Trophoblast cell (in vitro differentiated cells and primary cell): ENCODE results near the gene ANKMY1.

Experiments used
- DNase-seq, 2 donors: peaks; one replicate each; pipeline ENCODE4 v3.0.0-alpha.2; 2016
- H2AFZ ChIP-seq: 2 replicates; pipeline ENCODE4 v1.6.1; 2013; ENCODE audit warnings: low read length, moderate library complexity, mild to moderate bottlenecking; ENCODE audit not compliant: insufficient read depth, poor library complexity
- H2AK5ac ChIP-seq: 2 replicates; pipeline ENCODE4 v1.6.1; 2013; ENCODE audit warnings: mild to moderate bottlenecking, low read length
- H2BK120ac ChIP-seq: 2 replicates; pipeline ENCODE4 v1.6.1; 2013; ENCODE audit warnings: low read length, mild to moderate bottlenecking, moderate library complexity; ENCODE audit not compliant: insufficient read depth, poor library complexity
- H2BK12ac ChIP-seq: 2 replicates; pipeline ENCODE4 v1.6.1; 2013; ENCODE audit warnings: mild to moderate bottlenecking, low read length, moderate library complexity
- H2BK5ac ChIP-seq: 2 replicates; pipeline ENCODE4 v1.6.1; 2013; ENCODE audit warnings: low read length, low read depth, moderate library complexity, mild to moderate bottlenecking; ENCODE audit not compliant: poor library complexity
- H3K14ac ChIP-seq: 2 replicates; pipeline ENCODE4 v1.6.1; 2013; ENCODE audit warnings: mild to moderate bottlenecking, low read length
- H3K18ac ChIP-seq: 2 replicates; pipeline ENCODE4 v1.6.1; 2013; ENCODE audit warnings: mild to moderate bottlenecking, low read length
- H3K23ac ChIP-seq: 2 replicates; pipeline ENCODE4 v1.6.1; 2013; ENCODE audit warnings: low read length
- H3K27ac ChIP-seq: 2 replicates; pipeline ENCODE4 v1.5.1; 2013; ENCODE audit warnings: low read depth, mild to moderate bottlenecking, inconsistent platforms, low read length, moderate library complexity
- H3K27me3 ChIP-seq: 2 replicates; pipeline ENCODE4 v1.6.1; 2013; ENCODE audit warnings: inconsistent platforms, mild to moderate bottlenecking, low read length, moderate library complexity; ENCODE audit not compliant: insufficient read depth
- H3K36me3 ChIP-seq, 2 experiments: 1 replicate in 1 of 2; 2 replicates in 1 of 2; pipeline ENCODE4 v1.6.1; 2013; ENCODE audit warnings: low read length in 2 of 2, mild to moderate bottlenecking in 2 of 2, moderate library complexity in 1 of 2; ENCODE audit not compliant: insufficient read depth in 2 of 2, control insufficient read depth in 1 of 2
- H3K4ac ChIP-seq: 2 replicates; pipeline ENCODE4 v1.6.1; 2013; ENCODE audit warnings: low read depth, mild to moderate bottlenecking, low read length, moderate library complexity
- H3K4me1 ChIP-seq, 2 experiments: 1 replicate in 1 of 2; 2 replicates in 1 of 2; pipeline ENCODE4 v1.6.1; 2013; ENCODE audit warnings: low read length in 2 of 2, mild to moderate bottlenecking in 2 of 2, moderate library complexity in 1 of 2; ENCODE audit not compliant: insufficient read depth in 2 of 2, control insufficient read depth in 1 of 2
- H3K4me2 ChIP-seq: 2 replicates; pipeline ENCODE4 v1.6.1; 2013; ENCODE audit warnings: inconsistent platforms, mild to moderate bottlenecking, low read length, moderate library complexity
- H3K4me3 ChIP-seq: 2 replicates; pipeline ENCODE4 v1.5.1; 2013; ENCODE audit warnings: mild to moderate bottlenecking, low read depth, low read length, inconsistent platforms
- H3K79me1 ChIP-seq: one replicate; pipeline ENCODE4 v1.6.1; 2013; ENCODE audit warnings: low read length
- H3K79me2 ChIP-seq: 2 replicates; pipeline ENCODE4 v1.6.1; 2013; ENCODE audit warnings: low read length, mild to moderate bottlenecking; ENCODE audit not compliant: control insufficient read depth, insufficient read depth, poor library complexity
- H3K9ac ChIP-seq: 2 replicates; pipeline ENCODE4 v1.6.1; 2013; ENCODE audit warnings: mild to moderate bottlenecking, low read length
- H3K9me3 ChIP-seq: 2 replicates; pipeline ENCODE4 v1.6.1; 2013; ENCODE audit warnings: low read depth, mild to moderate bottlenecking, control low read depth, inconsistent platforms, low read length; ENCODE audit not compliant: insufficient read depth
- H4K12ac ChIP-seq: 2 replicates; pipeline ENCODE4 v1.6.1; 2013; ENCODE audit warnings: low read depth, mild to moderate bottlenecking, low read length, moderate library complexity
- H4K8ac ChIP-seq: 2 replicates; pipeline ENCODE4 v1.6.1; 2013; ENCODE audit warnings: low read depth, mild to moderate bottlenecking, low read length, moderate library complexity
- H4K91ac ChIP-seq: one replicate; pipeline ENCODE4 v1.6.1; 2013; ENCODE audit warnings: low read depth, mild to moderate bottlenecking, low read length, moderate library complexity
- WGBS: extraction: QIAGEN DNeasy Blood & Tissue Kit; methylation state at CpG from one replicate; pipeline ENCODE4 v1.1.7; 2013; ENCODE audit warnings: missing lambda C conversion rate; ENCODE audit not compliant: insufficient read length, insufficient coverage; ENCODE audit errors: extremely low coverage; 5-methylcytosine and 5-hydroxymethylcytosine counted together

Gene ANKMY1

DNA sequence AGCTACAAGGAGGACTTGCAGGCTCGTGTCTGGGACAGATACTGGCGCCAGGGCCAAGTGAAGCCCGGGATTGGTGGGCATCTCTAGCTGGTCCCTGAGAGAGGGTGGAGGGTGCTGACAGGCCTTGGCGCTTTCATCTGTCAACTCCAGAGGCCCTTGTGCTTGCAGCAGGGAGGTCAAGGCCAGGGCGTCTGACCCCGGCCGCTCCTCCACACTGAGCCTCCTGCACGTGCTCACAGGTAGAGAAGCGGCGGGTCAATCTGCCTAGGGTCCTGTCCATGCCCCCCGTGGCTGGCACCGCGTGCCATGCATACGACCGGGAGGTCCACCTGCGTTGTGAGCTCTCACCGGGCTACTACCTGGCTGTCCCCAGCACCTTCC is 38.3 kb upstream of the ANKMY1 start:
- no peak overlapping the region for H3K14ac ChIP-seq
- peaks cover 5% of the 10 kb centered on the region for H3K9me3 ChIP-seq
- DNase-seq = no peak
- no peak overlapping the region for H3K4ac ChIP-seq
- H2BK12ac ChIP-seq = no peak overlapping the region
- no peak overlapping the region for H3K18ac ChIP-seq
- H2BK5ac ChIP-seq = no peak overlapping the region
- H3K9ac ChIP-seq = no peak overlapping the region
- no peak overlapping the region for H2BK120ac ChIP-seq
- H3K36me3 ChIP-seq = peaks cover 41 to 46% of the 10 kb centered on the region in 2 experiments
- no peak overlapping the region for H3K4me2 ChIP-seq
- peak overlapping the region; percentile 30 for H3K4me3 ChIP-seq
- no peaks in the 10 kb centered on the region for H3K27me3 ChIP-seq
- no peak overlapping the region for H2AFZ ChIP-seq
- no peak overlapping the region for H2AK5ac ChIP-seq
- no peaks in the 10 kb centered on the region for H3K79me1 ChIP-seq
- H4K91ac ChIP-seq = no peak overlapping the region
- no peaks in the 10 kb centered on the region for H3K4me1 ChIP-seq
- no peak overlapping the region for H3K23ac ChIP-seq
- WGBS = no CpG with 5 or more reads among the region's 17 CpGs
- no peaks in the 10 kb centered on the region for H3K79me2 ChIP-seq
- no peak overlapping the region for H4K8ac ChIP-seq
- H4K12ac ChIP-seq = no peak overlapping the region
- H3K27ac ChIP-seq = no peak overlapping the region

DNA sequence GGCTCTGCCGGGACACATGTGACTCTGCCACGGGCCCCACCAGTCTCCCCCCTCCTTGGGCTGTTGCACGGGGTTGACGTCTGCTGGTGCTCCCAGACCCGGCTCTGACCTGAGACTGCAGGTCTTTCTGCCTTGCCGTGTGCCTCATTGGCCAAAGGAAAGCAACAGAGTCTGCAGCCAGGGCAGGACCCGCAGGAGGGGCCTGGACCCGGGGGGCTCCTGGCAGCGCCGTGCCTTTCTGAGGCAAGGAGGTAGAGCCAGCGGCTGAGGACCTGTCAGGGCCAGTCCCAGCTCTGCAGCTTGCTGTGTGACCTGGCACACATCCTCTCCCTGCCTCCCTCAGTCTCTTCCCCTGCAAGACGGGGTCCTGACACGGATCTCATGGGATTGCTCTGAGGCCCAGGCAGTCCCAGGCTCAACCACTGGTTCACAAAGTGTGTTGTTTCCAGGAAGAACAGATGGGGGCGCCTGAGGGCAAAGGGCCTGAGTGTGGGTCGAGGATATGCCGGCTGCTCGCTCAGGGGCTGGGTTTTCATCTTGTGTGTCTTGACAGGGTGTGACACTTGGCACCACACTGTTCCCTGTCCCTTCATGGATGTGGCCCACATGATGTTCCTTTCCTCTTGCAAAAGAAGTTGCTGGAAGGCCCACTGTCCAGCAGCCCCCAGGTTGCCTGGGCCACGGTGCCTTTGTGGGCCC is 37.7 kb upstream of the ANKMY1 start:
- Histone ChIP-seq H3K4me2 (no peak overlapping the region), H3K27me3 (no peaks in the 10 kb centered on the region), H3K18ac (no peak overlapping the region), H2BK12ac (no peak overlapping the region), H2BK120ac (no peak overlapping the region), H3K4ac (no peak overlapping the region), H3K23ac (no peak overlapping the region), H4K8ac (no peak overlapping the region), H3K14ac (no peak overlapping the region), H2BK5ac (no peak overlapping the region), H3K4me3 (no peak overlapping the region), H3K27ac (no peak overlapping the region), H3K9ac (no peak overlapping the region), H4K91ac (no peak overlapping the region), H3K79me2 (no peaks in the 10 kb centered on the region), H3K36me3 (peaks cover 46 to 51% of the 10 kb centered on the region in 2 experiments), H3K4me1 (no peaks in the 10 kb centered on the region), H3K79me1 (no peaks in the 10 kb centered on the region), H3K9me3 (peaks cover 5% of the 10 kb centered on the region), H2AFZ (no peak overlapping the region), H2AK5ac (no peak overlapping the region), H4K12ac (no peak overlapping the region)
- DNase-seq = peak in 1 of 2 donors; percentile 38
- WGBS = no CpG with 5 or more reads among the region's 18 CpGs

DNA sequence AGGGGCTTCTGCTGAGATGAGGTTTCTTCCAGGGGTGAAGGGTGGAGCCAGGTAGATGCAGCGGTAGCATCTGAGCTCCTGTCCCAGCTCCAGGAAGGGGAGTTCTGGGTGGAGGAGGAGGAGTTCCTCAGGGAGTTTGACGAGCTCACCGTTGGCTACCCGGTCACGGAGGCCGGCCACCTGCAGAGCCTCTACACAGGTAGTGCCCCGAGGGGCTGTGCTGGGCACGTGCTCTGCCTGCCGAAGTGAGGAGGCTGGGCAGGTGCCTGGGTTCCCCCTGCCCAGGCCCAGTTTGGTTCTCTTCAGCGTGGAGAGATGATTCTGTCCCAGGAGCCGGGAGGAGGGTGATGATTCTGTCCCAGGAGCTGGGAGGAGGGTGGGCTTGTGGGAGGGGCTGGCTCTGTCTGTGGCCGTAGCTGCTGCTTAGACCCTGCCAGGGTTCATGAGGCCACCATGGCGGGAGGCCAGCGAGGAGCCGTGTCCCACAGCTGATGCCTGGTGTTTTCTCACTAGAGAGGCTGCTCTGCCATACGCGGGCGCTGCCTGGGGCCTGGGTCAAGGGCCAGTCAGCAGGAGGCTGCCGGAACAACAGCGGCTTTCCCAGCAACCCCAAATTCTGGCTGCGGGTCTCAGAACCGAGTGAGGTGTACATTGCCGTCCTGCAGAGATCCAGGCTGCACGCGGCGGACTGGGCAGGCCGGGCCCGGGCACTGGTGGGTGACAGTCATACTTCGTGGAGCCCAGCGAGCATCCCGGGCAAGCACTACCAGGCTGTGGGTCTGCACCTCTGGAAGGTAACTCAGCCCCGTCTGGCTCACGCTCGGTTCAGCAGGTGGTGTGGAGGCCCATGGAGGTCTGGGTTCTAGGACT is 37.0 kb upstream of the ANKMY1 start:
- Histone ChIP-seq H3K23ac (no peak overlapping the region), H3K79me1 (no peaks in the 10 kb centered on the region), H3K4me2 (no peak overlapping the region), H3K14ac (no peak overlapping the region), H2AFZ (no peak overlapping the region), H2AK5ac (no peak overlapping the region), H3K4me3 (no peak overlapping the region), H4K12ac (no peak overlapping the region), H3K9me3 (peaks cover 5% of the 10 kb centered on the region), H4K91ac (no peak overlapping the region), H2BK120ac (no peak overlapping the region), H4K8ac (no peak overlapping the region), H3K4ac (no peak overlapping the region), H3K27ac (no peak overlapping the region), H3K36me3 (peaks cover 52 to 58% of the 10 kb centered on the region in 2 experiments), H3K18ac (no peak overlapping the region), H3K4me1 (no peaks in the 10 kb centered on the region), H3K27me3 (no peaks in the 10 kb centered on the region), H2BK12ac (no peak overlapping the region), H3K79me2 (no peaks in the 10 kb centered on the region), H3K9ac (no peak overlapping the region), H2BK5ac (no peak overlapping the region)
- no CpG with 5 or more reads among the region's 34 CpGs for WGBS
- no peak for DNase-seq

DNA sequence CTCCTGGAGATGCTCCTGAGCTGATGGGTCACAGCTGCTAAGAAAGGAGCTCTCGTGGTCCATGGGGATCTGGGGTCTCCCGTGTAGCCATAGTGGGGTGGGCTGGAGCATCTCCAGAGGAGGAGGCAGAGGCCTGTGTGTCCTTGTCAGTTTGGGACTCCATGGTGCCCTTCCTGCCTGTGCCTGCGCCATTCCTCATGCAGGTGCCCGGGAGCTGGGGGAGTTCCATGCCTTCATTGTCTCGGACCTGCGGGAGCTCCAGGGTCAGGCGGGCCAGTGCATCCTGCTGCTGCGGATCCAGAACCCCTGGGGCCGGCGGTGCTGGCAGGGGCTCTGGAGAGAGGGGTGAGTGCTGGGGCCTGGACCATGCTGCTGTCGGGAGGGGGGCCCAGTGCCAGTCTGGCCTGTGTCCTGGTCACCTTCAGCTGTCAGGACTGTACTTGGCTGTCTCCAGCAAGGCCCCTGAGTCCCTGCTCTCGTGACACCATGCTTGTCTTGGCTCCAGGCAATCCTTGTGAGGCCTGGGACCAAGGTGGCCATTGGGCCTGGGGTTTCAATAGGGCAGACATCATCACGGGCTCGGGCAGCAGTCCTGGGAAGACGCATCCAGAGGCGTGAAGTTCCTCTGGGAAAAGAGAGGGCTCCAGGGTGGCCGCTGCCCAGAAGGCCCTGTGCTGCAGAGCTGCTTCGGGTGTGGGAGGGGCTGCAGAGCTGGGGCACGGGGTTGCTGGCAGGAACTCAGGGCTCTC is 36.1 kb upstream of the ANKMY1 start:
- H3K79me1 ChIP-seq = no peaks in the 10 kb centered on the region
- no peak overlapping the region for H3K27ac ChIP-seq
- no peak overlapping the region for H3K4ac ChIP-seq
- H3K4me3 ChIP-seq = no peak overlapping the region
- no peak overlapping the region for H4K12ac ChIP-seq
- DNase-seq = no peak
- no peak overlapping the region for H3K23ac ChIP-seq
- H2BK5ac ChIP-seq = no peak overlapping the region
- H3K18ac ChIP-seq = no peak overlapping the region
- peaks cover 5% of the 10 kb centered on the region for H3K9me3 ChIP-seq
- no peak overlapping the region for H3K9ac ChIP-seq
- H3K27me3 ChIP-seq = no peaks in the 10 kb centered on the region
- whole genome bisulfite sequencing = no CpG with 5 or more reads among the region's 19 CpGs
- H2BK12ac ChIP-seq = no peak overlapping the region
- H2BK120ac ChIP-seq = no peak overlapping the region
- H3K14ac ChIP-seq = no peak overlapping the region
- no peaks in the 10 kb centered on the region for H3K4me1 ChIP-seq
- H3K79me2 ChIP-seq = no peaks in the 10 kb centered on the region
- H3K4me2 ChIP-seq = no peak overlapping the region
- H2AFZ ChIP-seq = no peak overlapping the region
- peaks cover 50 to 61% of the 10 kb centered on the region in 2 experiments for H3K36me3 ChIP-seq
- no peak overlapping the region for H2AK5ac ChIP-seq
- H4K8ac ChIP-seq = no peak overlapping the region
- no peak overlapping the region for H4K91ac ChIP-seq
